ENCODE results near the gene FOXK2.

The FOXK2 gene

DNA sequence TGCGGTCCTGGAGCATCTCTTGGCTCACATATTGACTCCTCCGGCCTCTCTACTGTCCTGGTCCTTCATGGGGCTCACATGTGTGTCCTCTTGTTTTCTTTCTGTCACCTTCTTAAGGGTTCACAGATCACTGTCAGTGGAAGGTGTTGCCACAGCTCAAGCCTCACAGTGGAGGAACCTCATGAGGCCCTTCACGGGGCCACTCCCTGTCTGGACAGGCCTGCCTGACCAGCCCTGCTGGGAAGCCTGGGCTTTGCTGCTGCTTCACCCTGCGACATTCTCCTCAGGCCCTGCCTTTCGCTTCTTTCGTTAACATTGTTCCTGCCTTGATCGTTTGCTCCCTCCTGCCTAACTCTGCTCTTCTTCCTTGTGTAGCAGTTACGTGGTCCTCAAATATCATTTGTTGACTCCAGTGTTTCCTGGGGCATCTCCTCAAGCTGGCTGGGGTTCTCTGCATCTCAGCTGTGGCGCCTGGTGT is 72.8 kb downstream of the FOXK2 start:
- DNase-seq, result no peak

DNA sequence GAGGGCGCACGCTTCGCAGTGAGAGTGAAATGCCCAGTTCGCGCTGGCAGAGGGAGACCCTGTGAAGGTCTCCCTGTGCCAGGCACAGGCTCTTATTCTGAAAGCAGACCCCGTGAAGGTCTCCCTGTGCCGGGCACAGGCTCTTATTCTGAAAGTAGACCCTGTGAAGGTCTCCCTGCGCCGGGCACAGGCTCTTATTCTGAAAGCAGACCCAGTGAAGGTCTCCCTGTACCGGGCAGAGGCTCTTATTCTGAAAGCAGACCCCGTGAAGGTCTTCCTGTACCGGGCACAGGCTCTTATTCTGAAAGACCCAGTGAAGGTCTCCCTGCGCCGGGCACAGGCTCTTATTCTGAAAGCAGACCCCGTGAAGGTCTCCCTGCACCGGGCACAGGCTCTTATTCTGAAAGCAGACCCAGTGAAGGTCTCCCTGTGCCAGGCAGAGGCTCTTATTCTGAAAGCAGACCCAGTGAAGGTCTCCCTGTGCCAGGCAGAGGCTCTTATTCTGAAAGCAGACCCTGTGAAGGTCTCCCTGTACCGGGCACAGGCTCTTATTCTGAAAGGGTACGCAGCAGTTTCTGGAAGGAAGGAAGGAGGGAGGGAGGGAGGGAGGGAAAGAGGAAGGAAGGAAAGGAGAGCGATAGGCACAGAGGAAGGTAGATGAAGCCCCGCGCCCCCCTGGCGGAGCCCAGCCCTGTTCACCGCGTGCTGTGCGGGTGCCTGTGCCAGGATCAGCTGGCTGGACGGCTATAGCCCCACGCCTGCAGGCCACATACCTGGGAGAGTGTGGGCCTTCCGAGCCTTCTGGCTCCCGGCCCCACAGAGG is 73.4 kb downstream of the FOXK2 start:
- peak; percentile 89 for DNase-seq

DNA sequence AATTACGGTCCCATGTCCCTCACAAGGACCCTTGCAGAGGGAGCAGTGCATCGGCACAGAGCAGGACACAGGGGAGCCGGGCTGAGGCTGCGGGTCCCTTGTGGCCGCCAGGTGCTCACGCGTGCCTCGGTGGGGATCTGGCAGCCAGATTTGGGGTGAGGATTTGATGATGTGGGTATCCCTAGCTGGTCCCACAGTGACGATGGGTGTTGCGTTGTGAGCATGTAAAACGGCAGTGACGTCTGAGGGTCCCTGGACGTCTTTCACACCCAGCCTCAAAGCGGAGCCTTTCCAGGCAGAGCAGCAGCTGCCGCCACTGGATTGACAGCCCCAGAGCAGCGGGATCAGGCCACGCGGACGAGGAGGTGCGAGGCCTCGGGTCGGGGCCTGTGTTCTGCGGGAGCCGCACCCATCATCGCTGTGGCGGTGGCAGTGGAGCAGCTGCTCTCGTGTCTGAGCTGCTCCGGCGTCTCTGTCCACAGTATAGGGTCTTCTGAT is 74.1 kb downstream of the FOXK2 start:
- peak; percentile 43 for DNase-seq

DNA sequence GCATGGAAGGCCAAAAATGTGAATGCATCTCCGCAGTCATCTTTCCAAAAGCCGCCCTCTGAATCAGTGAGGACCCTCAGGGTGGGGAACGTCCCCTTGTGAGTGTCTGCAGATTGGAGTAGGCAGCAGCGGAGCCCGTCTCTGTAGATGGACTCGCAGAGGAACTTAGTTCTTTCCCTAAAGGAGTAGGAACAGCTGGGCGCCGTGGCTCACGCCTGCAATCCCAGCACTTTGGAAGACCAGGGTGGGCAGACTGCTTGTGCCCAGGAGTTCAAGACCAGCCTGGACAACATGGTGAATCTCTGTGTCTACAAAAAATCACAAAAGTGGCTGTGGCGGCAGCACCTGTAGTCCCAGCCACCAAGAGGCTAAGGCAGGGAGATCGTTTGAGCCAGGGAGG is 75.0 kb downstream of the FOXK2 start:
- no peak for DNase-seq

DNA sequence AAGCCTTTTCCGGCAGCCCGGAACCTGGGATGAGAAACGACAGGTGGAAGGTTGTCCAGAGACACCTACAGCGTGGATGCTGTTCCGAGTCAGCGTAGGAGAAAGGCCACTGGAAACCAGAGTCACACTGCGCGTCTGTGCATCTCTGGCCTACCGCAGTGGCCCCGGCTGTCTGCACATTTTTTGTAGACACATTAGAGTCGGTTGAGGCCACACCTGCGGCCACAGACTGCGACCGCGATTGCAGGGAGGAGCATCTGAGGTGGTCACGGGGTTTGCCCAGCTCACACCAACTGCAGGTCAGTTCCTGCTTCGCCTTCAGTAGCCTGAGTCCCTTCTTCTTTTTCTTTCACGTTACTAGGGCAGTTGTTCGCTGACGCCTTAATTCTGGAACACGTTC is 76.4 kb downstream of the FOXK2 start:
- no peak for DNase-seq

DNA sequence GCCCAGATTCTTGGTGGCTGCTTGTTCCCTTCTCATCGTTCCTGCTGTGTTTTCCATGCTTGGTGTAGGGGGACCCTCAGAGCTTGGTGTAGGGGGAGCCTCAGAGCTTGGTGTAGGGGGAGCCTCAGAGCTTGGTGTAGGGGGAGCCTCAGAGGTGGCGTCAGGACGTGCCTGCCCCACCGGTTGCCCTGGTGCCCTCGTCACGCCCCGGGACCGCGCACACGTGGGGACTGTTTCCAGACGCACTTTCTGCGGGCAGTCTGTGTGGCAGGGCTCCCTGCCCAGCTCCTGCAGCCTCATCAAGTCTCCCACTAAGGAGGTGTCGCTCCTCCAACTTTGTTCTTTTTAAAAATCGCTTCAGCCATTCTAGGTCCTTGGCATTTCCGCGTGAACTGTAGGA is 76.8 kb downstream of the FOXK2 start:
- DNase-seq, result no peak

DNA sequence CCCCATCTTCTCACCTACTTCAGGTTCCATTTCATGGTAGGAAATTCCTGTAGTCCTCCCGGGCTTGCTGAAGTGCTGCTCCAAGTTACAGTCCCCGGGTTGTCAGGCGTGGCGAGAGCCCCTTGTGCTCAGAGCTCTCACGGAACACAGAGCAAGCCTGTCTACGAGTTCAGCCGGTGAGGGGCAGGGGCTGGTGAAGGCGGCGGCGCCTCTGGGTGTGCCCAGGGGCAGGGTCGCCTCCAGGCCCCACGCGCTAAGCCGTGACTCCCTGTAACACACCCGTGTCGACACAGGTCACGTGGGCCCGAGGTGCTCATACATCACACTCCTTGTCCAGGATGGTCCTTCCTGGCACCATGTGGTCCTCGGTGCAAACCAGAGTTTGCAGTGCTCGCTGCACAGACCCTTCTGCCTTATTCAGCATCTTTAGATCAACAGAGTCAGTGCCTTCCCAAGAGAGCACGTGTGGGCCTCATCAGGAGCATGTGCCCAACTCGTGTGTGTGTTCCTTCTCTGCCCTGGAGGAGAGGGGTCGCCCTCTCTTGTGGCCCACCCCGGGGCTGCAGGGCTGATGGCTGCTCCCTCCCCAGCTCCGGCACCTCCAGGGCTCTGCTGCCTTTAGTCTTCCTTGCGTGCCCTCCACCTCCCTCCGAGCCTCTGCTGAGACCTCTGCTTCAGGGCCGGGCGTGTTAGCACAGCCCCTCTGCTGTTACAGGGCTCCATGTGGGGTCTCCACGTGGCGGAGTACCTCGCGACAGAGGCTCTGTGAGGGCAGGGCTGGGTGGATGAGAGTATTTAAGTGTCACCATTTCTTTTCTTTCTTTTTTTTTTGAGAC is 77.5 kb downstream of the FOXK2 start:
- no peak for DNase-seq

DNA sequence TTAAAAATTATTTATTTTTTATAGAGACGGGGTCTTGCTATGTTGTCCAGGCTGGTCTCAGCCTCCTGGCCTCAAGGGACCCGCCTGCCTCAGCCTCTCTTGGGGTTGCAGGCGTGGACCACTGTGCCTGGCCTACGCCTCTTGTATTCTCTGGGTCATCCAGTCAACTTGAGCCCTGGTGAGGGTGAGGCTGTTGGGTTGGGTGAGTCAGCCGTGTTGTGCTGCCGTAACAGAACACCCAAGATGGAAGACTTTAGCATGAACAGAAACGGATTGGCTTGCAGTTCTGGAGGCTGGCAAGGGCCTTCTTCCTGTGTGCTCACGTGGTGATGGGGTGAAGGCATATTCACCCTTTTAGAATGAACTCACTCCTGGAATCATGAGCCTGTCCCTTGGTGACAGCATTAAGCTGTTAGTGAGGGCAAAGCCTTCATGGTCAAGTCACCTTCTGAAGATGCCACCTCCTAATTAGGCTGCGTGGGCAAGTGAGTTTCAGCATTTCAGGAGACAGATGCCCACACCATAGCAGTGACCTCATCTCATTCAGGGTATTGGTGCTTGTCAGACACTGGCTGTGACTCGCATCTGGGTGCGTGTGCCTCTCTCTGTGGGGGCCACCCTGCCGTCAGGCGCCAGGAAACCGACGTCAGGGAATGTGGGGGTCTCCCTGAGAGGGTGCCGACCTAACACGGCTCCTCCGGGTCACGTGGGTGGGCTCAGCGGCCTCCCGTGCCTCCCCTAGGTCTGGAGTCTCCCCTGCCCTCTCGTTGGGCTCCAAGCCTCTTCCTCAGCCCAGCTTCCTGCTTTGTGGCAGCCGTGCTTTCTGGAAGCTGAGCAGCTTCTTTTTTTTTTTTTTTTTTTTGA is 79.0 kb downstream of the FOXK2 start:
- no peak for DNase-seq

DNA sequence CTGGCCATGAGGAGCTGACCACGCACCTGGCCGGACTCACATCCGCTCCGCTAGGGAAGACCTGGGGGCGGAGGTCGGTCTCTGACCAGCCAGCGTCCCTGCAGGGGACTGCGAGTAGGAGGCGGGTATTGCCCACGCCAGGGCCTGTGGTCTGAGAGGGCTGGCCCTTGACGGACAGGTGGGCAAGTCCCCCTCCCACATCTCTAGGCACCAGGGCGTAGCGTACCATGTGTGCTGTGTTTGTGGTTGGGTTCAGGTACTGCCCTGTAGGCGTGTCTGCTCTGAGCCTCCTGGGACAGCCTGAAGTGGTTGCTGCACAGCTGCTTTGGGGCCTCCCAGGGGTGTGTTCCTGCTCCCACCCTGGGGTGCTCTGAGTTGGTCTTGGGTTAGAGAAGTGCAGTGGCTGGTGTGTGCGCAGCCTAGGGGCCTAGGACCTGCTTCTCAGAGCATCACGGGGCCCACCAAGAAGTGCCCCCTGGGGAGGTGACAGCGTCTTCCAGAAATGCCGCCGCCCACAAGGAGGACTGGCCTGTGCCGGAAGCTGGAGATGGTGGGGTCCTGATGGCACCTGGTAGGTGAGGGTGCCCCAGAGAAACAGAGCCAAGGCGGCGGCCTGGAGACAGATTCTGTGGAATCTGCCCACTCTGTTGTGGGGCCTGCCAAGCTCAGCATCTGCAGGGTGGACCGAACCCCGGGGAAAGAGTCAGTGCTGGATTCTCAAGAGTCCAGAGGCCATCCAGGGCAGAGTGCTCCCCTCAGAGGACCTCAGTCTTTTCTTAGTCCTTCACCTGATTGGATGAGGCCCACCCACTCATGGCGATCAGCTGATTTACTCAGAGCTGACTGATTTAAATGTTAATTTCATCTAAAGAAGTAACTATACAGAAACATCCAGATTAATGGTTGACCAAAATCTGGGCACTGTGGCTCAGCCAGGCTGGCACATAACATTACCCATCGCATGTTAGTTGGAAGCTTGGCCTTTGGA is 80.4 kb downstream of the FOXK2 start:
- DNase-seq, result no peak

DNA sequence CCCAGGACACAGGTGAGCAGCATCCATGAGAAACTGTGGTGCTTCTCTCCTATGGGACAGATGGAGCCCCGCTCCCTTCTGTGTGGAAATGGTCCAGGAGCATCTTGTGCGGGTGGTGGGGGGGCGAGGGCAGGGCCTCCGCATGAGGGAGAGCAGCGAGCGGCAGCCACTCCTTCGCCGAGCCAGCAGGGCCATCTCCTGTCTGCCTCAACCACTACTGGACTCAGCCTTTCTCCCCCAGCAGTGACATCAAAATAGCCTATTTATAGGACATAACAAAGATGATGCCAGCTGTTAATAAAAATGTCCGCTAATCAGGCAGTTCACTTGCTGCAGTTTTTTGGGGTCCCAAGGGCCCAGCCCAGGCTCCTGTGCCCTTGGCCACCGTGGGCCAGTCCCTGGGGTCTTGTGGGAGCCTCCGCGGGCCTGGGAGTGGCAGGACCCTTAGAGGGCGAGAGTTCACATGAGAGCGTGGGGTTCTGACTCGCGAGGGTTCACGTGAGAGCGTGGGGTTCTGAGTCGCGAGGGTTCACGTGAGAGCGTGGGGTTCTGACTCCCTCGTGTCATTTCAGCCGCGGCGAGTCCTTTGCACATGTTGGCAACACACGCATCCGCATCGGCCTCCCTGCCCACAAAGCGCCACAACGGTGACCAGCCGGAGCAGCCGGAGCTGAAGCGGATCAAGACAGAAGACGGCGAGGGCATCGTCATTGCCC is 81.4 kb downstream of the FOXK2 start:
- no peak for DNase-seq

DNA sequence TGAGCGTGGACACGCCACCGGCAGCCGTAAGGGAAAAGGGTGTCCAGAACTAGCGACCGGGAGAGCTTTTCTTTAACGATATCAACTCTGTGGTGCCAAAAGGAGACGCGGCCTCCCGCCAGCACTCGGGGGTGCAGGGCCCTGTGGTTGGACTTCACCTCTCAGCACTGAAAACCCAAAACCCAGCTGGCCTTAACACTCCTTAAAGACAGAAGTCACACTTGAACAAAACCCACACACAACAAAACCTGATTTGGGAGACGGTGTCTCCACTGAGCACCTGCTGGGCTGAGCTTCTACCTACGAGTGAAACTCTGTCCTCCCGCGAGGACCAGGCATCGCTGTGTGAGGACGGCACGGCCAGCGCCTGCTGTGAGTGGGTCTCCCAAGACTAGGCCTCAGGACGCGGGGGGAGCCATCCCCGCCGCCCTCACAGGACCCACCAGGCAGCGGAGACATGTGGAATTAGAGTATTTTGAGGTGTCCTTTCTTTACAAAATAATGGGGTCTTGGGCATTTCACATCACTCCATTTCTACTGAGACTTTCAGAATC is 82.0 kb downstream of the FOXK2 start:
- no peak for DNase-seq

DNA sequence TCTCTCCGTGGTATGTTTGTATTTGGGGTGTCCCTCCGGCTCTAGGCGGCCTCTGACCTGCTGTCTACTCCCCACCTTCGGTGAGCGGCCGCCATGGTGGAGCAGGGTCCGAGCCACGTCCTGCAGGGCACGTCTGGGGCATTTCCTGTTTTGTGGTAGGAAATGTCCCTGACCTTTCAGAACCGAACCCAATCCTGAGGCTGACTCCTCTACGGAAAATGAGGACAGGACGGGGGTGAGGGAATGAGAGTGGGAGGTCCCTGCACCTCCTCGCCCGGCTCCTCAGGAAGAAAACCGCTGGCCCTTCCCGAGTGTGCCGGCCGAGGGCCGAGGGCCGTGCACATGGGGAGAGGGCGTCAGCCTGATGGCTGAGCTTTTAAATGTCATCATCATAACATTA is 83.0 kb downstream of the FOXK2 start:
- DNase-seq, result no peak

DNA sequence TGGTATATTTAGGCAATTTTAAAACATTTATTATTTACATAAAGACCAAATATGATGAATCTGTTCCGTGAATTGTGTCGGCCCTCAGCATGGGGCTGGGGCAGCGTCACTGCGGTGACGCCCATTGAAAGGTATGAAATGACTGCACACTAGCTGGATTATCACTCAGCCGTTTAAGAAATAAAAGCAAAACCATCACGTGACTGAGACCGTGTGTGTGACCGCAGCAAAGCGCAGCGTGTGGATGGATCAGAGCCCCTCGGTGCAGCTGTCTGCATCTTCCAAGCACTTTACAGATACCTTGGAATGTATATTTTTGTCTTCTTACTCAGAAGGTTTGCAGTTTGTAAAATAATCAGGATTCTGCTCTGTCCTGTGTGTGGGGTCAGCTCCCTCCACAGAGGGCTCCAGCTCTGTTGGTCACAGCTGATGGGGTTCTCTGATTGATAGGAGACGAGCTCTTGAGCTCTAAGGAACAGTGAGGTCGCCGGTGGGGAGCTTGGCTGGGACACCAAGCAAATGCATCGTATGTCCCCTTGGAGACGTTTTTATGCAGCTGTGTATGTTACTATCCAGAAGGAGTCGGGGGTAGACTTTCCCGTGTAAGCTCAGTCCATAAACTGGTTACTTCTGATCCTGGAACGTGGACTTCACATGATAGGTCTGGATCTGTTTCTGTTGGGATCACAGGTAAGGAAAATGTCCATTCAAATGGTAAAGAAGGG is 83.6 kb downstream of the FOXK2 start:
- peak; percentile 47 for DNase-seq

DNA sequence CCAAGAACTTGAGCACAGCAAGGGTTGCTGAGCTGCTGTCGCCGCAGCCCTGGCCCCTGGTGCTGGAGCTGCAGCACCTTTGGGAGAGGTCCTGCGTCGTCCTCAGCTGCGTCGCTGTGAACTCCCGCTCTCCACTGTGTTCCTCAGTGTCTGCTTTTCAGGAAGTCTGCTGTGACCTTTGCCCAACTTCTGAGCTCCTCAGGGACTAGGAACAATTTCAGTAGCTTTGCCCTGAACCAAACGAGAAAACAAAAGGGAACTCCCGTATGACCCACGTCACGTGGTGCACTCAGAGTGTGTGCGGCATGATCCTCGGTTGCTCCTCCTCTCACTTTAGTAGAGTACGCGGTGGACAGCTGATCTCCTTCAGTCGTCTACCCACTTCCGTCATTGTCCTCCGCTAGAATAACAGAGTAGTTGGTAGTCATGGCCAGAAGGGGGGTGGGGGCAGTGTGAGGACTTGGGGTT is 84.5 kb downstream of the FOXK2 start:
- DNase-seq, result peak; percentile 71

DNA sequence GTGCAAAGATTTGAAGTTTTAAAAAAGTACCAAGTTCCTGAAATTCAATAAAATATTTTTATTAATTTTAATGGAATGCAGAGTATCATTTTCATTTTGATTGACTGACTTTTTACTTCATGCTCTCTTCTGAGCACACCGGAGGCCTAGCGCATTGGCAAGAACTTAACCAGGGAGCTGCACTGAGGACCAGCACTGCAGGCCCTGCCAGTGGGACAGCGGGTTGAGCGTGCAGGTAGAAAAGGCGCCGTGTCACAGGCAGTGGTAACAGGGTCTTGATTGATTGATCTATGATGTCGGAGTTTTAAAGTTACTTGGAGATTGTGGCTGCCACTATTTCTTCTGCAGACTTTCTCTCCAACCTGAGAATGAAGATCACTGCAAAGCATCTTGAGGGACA is 85.0 kb downstream of the FOXK2 start:
- no peak for DNase-seq

DNA sequence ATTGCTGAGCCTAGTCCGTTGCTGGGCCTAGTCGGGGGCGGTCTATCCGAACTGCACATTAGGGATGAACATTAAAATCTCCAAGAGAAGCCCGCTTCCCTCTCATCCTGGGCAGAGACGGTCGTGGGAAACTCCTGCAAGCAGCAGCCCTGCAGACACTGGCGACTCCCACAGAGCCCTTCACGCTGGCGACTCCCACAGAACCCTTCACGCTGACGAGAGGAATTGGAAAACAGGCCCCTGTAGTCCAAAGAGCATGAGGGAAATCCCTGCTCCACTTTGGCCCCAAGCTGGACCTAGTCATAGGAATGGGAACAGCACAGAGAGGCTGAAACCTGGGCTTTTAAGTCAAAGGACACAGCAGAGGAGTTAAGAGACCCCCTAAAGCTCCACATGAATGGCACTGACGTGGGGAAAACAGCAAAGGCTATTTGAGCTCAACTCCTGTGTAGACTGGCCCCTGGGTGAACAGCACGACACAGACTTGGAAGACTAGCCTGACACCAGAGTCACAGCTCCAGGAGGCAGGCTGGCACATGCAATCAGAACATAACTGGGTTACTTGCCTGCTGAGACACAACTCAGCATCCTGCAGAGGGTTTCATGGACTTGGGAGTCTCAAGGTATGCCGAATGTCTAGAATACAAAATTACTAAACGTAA is 86.5 kb downstream of the FOXK2 start:
- DNase-seq, result no peak

DNA sequence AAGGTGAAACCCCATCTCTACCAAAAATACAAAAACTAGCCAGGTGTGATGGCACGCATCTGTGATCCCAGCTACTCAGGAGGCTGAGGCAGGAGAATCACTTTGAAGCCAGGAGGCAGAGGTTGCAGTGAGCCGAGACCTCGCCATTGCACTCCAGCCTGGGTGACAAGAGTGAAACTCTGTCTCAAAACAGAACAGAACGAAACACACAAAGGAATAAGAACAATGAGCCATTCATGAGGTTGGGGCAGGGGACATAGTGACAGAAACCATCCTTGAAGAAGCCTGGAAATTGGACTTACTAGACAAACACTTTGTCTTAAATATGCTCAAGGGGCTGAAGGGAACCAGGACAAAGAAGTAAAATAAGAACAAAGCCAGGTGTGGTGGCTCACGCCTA is 89.3 kb downstream of the FOXK2 start:
- no peak for DNase-seq

DNA sequence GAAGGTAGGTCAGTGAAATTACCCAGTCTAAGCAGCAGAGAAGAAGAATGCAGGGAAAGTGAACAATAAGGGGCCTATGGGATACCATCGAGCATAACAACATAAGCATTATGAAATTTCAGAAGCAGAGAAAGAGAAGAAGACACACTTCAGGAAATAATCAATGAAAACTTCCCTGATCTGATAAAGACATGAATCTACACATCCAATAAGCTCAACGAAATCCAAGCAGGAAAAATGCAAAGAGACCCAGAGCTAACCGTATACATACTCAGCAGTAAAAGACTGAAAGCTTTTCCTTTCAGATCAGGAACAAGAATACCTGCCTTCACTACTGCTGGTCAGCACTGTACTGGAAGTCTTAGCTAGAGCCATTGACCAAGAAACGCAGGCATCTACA is 90.1 kb downstream of the FOXK2 start:
- no peak for DNase-seq

All from eye (tissue), 1 donor.